ENCODE measurements around the gene GNRH2.
"Not testable (repeated sequence)": the region's sequence is repeated elsewhere in the genome, so short reads cannot be mapped to it uniquely, and the experiment has no call there.

The GNRH2 gene, protein sequence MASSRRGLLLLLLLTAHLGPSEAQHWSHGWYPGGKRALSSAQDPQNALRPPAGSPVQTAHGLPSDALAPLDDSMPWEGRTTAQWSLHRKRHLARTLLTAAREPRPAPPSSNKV

GRCh38 chr20:3043322-3043721 is at the start of gene GNRH2:
Gene GNRH2 (plus strand): TSS chr20:3043622. CDS start chr20:3044415, 793 bp downstream.
- no peak for DNase-seq

DNA sequence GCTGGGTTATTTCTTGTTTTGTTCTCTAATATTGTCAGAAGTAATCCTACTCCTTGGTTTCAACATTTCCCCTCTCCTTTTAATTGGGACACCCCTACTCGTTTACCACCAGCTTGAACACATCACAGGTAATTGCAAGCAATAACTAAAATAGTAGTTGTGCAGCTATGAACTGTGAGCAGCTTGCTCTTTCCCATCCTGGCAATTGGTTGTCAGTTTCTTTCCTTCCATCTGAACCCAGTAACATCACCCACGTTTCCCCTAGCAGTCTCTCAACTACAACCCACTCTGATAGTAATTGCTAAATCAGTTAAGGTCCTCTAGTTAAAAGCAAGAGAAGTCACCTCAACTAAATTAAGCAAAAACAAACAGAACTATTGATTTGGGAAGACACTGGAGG is 47.6 kb upstream of the GNRH2 start:
- DNase-seq: no peak

- DNase-seq: no peak
Observed at GRCh38 chr20:2998728-2999127, 44.7 kb upstream of the GNRH2 start.

- no peak for DNase-seq
Observed at GRCh38 chr20:3000852-3001523, 42.4 kb upstream of the GNRH2 start.

GRCh38 chr20:3003416-3003815 is 40.0 kb upstream of the GNRH2 start:
- DNase-seq: no peak

DNA sequence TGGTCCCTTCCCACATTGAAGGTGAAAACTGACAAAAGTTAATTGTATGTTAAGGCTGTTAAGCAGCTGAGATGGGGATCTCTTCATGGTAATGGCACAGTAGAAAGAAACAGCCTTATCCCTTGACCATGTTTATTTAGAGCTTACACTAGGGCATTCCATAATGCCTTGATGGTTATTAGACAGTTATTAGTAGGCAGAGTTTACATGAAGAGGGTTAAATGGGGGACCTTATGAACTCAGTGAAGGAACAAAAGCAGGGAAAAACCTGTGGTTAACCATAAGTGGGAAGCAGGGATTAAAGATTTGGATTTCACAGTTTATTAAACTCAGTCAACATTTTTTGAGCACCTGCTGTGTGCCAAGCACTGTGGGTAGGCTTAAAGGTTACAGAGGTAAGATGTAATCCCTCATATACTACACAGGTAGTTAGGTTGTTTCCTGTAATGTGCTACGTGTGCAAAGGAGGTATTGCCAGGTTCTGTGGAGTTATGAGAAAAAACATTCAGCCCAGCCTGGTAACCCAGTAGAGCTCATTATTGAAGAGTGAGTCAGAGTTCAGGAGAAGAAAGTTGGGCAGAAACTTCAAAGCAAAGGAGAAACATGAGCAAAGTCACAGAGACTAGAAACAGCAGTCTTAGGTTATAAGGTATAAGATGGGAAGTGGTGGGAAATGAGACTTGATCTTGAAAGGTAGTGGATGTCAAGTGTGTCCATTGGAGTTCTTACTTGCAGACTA is 32.3 kb upstream of the GNRH2 start:
- DNase-seq: no peak

DNA sequence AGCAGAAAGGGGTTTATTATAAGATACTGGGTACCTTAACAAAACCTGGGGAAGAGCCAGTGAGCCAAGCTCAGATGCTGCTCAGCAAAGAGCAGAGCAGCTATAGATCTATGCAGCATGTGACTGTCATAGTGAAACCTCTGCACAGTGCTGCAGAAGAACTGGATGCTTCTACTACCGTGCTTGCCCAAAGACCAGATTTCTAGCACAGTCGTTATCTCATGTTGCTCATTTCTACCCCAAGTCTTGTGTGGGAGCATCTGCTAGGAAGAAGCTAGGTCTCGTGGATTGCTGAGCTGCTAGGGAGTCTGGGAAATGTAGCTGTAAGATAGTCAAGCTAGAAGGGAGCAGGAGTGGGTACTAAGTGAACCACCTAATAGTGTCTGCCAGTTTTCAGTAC is 31.7 kb upstream of the GNRH2 start:
- DNase-seq: peak; percentile 18 to 27

DNA sequence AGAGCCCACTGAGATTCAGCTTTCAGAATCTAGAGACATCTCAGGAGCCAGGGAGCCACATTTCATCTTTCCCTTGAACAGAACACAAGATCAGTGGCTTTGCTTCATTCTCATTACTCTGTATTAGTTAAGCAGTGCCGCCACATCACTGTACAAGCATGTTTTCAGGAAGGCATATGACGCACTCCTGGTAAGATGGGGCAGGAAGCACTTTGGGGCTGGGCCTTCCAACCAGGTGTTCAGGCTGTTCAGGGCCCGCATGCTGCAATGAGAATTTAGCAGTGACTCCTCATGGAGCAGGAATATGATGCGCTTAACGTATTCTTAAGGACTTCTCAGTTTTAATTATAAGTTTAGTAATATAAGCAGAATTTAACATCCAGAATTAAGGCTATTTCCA is 29.7 kb upstream of the GNRH2 start:
- DNase-seq: no peak

- peak in 1 of 2 donors; percentile 31 for DNase-seq
Observed at GRCh38 chr20:3014179-3014578, 29.2 kb upstream of the GNRH2 start.

DNA sequence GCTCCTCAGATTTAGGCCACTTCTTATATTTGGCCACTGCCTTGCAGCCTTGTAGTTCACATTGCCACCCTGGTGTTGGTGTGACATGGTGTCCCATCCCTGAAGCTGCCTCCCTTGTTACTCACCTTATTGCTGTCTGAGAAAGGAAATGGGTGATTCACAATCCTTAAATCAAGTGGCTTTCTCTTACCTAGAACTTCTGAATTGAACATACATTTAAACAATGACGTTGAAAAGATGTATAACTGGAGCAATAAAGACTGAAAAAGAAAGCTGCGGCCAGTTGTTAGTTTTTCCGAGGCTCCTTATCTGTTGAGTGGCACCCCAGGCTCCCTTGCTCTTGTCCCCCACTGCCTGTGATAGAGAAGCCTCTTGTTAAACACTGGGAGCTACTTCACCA is 28.8 kb upstream of the GNRH2 start:
- peak in 1 of 2 donors; percentile 50 for DNase-seq

DNA sequence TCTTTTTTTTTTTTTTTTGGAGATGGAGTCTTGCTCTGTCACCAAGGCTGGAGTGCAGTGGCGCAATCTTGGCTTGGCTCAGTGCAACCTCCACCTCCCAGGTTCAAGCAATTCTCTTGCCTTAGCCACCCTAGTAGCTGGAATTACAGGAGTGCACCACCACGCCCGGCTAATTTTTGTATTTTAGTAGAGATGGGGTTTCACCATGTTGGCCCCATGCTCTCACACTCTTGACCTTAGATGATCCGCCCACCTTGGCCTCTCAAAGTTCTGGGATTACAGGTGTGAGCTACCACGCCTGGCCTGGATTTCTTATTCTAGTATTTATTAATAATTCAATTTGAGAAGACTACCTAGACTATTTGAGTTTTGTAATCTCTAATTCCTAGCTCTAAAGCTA is 28.1 kb upstream of the GNRH2 start:
- peak in 1 of 2 donors; percentile 20 for DNase-seq

GRCh38 chr20:3021327-3021726 is 22.1 kb upstream of the GNRH2 start:
- DNase-seq: no peak

DNA sequence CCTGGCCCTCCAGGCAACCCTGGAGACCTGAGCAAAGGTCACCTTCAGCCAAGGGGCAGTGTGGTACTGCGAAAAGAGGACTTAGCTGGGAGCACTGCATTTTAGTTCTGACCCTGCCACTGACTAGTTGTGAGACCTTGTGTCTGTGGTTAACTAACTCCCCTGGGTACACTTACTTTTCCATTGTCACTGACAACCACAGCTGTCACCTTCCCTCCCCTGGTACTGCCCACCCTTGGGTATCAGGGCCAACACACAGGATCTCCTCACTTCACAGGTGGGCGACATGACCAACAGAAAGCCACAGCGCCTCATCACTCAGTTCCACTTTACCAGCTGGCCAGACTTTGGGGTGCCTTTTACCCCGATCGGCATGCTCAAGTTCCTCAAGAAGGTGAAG is 21.6 kb upstream of the GNRH2 start:
- DNase-seq: no peak

DNA sequence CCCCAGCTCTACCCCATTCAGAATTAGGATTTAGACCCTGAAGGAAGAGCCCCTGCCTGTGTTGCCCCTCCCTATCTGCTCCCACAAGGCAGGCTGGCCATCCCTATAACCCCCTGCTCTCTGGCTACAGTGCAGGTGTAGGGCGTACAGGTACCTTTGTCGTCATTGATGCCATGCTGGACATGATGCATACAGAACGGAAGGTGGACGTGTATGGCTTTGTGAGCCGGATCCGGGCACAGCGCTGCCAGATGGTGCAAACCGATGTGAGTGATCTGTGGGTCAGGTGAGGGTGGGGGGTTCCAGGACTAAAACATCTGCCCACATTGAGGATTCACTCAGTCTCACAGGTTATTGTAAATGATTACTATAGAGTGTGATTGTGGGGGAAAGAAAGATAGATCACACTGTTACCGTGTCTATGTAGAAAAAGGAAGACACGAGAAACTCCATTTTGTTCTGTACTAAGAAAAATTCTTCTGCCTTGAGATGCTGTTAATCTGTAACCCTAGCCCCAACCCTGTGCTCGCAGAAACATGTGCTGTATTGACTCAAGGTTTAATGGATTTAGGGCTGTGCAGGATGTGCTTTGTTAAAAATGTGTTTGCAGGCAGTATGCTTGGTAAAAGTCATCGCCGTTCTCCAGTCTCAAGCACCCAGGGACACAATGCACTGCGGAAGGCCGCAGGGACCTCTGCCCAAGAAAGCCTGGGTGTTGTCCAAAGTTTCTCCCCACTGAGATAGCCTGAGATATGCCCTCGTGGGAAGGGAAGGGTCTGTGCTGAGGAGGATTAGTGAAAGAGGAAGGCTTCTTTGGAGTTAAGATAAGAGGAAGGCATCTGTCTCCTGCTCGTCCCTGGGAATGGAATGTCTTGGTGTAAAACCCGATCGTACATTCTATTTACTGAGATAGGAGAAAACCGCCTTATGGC is 20.6 kb upstream of the GNRH2 start:
- not testable (repeated sequence) for DNase-seq

- no peak for DNase-seq
Observed at GRCh38 chr20:3027987-3028386, 15.4 kb upstream of the GNRH2 start.

GRCh38 chr20:3031524-3032147 is 11.8 kb upstream of the GNRH2 start:
- no peak for DNase-seq

- no peak for DNase-seq
Observed at GRCh38 chr20:3032624-3033023, 10.8 kb upstream of the GNRH2 start.

DNA sequence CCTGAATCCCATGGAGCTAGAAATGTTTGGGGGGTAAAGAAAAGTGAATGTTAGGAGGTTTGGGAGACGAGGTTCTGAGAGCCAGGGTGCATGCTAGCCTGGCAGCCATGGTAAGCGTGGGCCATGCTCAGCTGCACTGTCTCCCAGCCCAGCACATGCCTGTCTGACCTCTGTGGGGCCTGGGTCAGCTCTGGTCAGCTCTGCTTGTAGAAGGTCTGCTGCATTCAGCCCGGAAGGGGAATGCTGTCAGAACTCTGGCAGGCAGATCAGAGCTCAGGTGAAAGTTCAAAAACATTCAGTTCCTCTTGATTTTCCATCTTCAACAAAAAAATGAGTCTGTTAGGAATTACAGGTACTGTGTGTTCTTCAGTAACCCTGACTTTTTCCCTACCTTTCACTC is 5.8 kb upstream of the GNRH2 start:
- no peak for DNase-seq

- DNase-seq: no peak
Observed at GRCh38 chr20:3038454-3038853, 5.0 kb upstream of the GNRH2 start.

- DNase-seq: no peak
Observed at GRCh38 chr20:3039426-3039825, 4.0 kb upstream of the GNRH2 start.

GRCh38 chr20:3040086-3040485 is 3.3 kb upstream of the GNRH2 start:
- no peak for DNase-seq

DNA sequence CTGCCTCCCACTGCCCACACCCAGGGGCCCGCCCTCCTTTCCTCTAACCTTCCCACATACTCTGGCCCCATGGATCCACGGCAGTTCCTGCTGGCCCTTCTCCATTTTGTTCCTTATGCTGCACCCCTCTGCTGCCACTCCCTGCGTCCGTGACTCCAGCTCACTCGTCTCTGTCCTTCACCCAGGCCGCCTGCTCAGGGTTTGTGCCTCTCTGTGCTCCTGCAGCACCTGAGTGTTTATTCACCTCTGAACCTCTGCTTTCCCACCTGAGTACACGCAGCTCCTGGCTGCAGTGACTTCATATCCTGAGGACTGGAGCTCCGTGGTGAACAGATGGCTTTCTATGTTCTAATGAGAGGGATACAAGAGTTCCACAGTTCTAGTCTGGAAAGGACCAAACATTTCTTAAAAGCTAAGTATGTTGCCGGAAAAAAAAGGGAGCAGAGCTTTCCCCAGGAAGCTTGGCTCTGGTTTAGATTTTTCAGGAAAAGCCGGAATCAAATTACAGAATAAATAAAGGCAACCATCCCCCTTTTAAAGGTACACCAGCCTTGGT is 1.5 kb upstream of the GNRH2 start:
- no peak for DNase-seq

All from stimulated activated CD4-positive, alpha-beta T cell treated with anti-CD3 and anti-CD28 coated beads, Interleukin-2, amount 100 ng/mL, for 24 hours (primary cell).